ENCODE measurements around the gene ARSH. TPM values are rescaled to one million over a fixed set of nuclear protein-coding genes. Genes with fewer than 3 reads are reported as not detected.
"Not testable (repeated sequence)": the region's sequence is repeated elsewhere in the genome, so short reads cannot be mapped to it uniquely, and the experiment has no call there.

Gene ARSH
- total RNA-seq, 4 donors from 2014 or later: not detected

DNA sequence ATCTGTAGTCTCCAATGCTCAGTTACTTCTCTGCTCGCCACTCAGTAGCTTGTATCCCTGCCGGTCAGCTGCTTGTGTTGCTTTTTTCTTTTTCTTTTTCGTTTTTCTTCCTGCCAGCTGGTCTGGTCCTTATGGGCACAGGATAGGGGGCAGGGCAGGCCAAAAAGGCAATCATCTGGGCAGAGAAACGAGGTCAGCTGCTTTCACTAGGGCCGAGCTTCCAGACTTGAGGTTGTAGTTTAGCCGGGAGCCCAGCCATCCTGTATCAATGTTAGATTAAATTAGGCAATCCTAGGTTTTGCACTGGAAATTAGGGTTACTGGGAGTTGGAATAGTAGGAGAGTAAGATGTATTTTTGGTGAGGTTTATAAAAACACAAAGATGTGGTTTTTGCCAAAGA is 38.3 kb downstream of the ARSH start:
- no peak overlapping the region for H3K4me3 ChIP-seq
- no peaks in the 10 kb centered on the region for H3K36me3 ChIP-seq
- H3K4me1 ChIP-seq: no peaks in the 10 kb centered on the region
- H3K27ac ChIP-seq: no peak overlapping the region
- no peaks in the 10 kb centered on the region for H3K9me3 ChIP-seq
- DNase-seq: no peak
- intact Hi-C loops (cut with DNase I; ENCODE audit: low total_unique reads) (no loop called here), in situ Hi-C loops (cut with MboI; ENCODE audit: low pct_ligation_motif_present in 1 of 4, low pct_unique_long_range_greater_than_20kb in 1 of 4, low sequenced_read_pairs in 3 of 4) (loop anchor here in 1 of 4 donors (25.0 kb wide), 2 partner anchors 107 to 593 kb away; partner anchors contain the start of gene ARSD)
- H3K27me3 ChIP-seq: no peaks in the 10 kb centered on the region
- WGBS, 2 donors (ENCODE audit: low coverage in 1 of 2): 27 to 74% methylated on average over 3 to 6 of the region's 6 CpGs
- TF ChIP-seq, protein P1, sequence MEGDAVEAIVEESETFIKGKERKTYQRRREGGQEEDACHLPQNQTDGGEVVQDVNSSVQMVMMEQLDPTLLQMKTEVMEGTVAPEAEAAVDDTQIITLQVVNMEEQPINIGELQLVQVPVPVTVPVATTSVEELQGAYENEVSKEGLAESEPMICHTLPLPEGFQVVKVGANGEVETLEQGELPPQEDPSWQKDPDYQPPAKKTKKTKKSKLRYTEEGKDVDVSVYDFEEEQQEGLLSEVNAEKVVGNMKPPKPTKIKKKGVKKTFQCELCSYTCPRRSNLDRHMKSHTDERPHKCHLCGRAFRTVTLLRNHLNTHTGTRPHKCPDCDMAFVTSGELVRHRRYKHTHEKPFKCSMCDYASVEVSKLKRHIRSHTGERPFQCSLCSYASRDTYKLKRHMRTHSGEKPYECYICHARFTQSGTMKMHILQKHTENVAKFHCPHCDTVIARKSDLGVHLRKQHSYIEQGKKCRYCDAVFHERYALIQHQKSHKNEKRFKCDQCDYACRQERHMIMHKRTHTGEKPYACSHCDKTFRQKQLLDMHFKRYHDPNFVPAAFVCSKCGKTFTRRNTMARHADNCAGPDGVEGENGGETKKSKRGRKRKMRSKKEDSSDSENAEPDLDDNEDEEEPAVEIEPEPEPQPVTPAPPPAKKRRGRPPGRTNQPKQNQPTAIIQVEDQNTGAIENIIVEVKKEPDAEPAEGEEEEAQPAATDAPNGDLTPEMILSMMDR (IDR thresholded peaks at IDR 0.05): no peak
- TF ChIP-seq EP300 (IDR thresholded peaks at IDR 0.05; ENCODE audit: low read depth) (no peak), POLR2AphosphoS5 (IDR thresholded peaks at IDR 0.05) (no peak), POLR2A (IDR thresholded peaks at IDR 0.05) (no peak)

DNA sequence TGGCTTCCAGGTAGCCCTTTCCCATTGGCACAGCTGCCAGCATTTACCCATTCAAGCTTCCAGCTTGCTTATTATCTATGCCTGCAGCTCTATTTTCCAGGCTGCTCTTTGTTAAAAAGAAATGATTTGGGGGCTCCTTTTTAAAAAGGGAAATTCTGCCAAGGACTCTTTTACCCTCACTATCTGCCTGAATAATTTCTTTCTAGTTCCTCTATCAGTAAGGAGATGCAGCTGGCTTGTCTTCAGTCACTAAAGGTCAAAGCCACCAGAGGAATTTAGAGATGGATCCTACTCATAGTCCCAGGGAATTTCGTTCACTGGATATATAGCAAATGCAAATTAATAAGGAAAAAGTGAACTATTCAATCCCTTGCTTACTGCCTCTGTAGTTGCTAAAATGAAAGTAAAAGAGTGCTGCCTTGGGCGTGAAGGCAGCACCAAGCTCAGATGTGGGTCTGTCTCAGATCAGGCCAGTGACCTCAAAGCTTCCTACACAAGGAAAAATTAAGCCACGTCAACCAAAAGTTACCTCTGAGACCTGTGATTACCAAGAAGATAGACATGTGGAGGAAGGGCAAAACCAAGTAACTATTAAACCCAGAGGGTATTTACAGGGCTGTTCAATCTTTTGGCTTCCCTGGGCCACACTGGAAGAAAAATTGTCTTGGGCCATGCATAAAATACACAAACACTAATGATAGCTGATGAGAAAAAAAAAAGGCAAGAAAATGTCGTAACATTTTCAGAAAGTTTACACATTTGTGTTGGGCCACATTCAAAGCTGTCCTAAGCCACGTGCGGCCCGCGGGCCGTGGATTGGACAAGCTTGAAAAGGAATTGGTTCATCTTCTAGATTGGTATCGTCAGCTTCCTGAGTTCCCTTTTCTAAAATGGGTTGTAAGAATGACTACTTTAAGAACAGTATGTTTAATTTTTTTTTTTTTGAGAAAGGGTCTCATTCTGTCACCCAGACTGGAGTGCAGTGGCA is 40.2 kb downstream of the ARSH start:
- no peaks in the 10 kb centered on the region for H3K36me3 ChIP-seq
- intact Hi-C loops (cut with DNase I; ENCODE audit: low total_unique reads): no loop called here
- 28 to 66% methylated on average over 3 to 10 of the region's 10 CpGs for WGBS, 2 donors (ENCODE audit: low coverage in 1 of 2)
- H3K4me3 ChIP-seq: no peak overlapping the region
- no peaks in the 10 kb centered on the region for H3K27me3 ChIP-seq
- no peak for DNase-seq
- TF ChIP-seq POLR2A (IDR thresholded peaks at IDR 0.05) (no peak), EP300 (IDR thresholded peaks at IDR 0.05; ENCODE audit: low read depth) (no peak), POLR2AphosphoS5 (IDR thresholded peaks at IDR 0.05) (no peak)
- TF ChIP-seq, protein P1 (IDR thresholded peaks at IDR 0.05): no peak
- H3K4me1 ChIP-seq: no peaks in the 10 kb centered on the region
- H3K9me3 ChIP-seq: no peaks in the 10 kb centered on the region
- in situ Hi-C loops (cut with MboI; ENCODE audit: low pct_ligation_motif_present in 1 of 4, low pct_unique_long_range_greater_than_20kb in 1 of 4, low sequenced_read_pairs in 3 of 4): loop anchor here in 1 of 4 donors (25.0 kb wide), 2 partner anchors 109 to 591 kb away; partner anchors contain the start of gene ARSD
- H3K27ac ChIP-seq: no peak overlapping the region

DNA sequence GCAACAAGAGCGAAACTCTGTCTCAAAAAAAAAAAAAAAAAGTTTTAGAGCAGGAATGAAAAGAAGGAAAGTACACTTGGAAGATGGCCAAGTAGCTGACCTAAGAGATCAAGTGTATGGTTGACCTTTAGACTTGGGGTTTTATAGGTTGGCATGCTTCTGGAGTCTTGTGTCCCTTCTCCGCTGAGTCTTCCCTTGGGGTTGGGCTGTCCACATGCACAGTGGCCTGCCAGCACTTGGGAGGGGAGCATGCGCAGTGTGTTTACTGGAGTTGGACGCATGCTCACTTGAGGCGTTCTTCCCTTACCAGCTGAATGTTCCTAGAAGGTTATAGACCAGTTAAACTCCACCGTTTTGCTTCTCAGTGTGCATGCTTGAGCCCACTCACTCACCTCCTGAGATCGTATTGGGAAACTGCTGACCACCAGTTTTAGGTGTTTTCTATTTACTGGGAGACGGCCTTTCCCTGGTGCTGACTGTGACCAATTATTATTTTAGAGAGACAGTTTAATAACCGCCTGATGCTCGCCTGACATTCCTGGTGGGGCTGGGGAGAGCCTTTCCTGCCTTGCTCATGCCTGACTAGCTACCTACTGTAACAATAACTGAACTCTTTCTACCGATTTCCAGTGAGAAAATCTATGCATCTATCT is 44.3 kb downstream of the ARSH start:
- H3K4me1 ChIP-seq; H3K27ac ChIP-seq; H3K4me3 ChIP-seq; H3K36me3 ChIP-seq; intact Hi-C loops (cut with DNase I; ENCODE audit: low total_unique reads); in situ Hi-C loops (cut with MboI; ENCODE audit: low pct_ligation_motif_present in 1 of 4, low pct_unique_long_range_greater_than_20kb in 1 of 4, low sequenced_read_pairs in 3 of 4); H3K9me3 ChIP-seq; H3K27me3 ChIP-seq: not testable (repeated sequence)
- 61 to 80% methylated on average over 1 to 10 of the region's 11 CpGs for WGBS, 2 donors (ENCODE audit: low coverage in 1 of 2)
- peak; percentile 51 for DNase-seq

- Histone ChIP-seq H3K36me3 (no peaks in the 10 kb centered on the region), H3K4me1 (no peaks in the 10 kb centered on the region), H3K9me3 (no peaks in the 10 kb centered on the region), H3K27me3 (no peaks in the 10 kb centered on the region), H3K4me3 (no peak overlapping the region), H3K27ac (no peak overlapping the region)
- peak; percentile 14 for DNase-seq
- intact Hi-C loops (cut with DNase I; ENCODE audit: low total_unique reads) (no loop called here), in situ Hi-C loops (cut with MboI; ENCODE audit: low pct_ligation_motif_present in 1 of 4, low pct_unique_long_range_greater_than_20kb in 1 of 4, low sequenced_read_pairs in 3 of 4) (no loop called here)
- TF ChIP-seq EP300 (IDR thresholded peaks at IDR 0.05; ENCODE audit: low read depth): no peak
- no peak for TF ChIP-seq POLR2AphosphoS5 (IDR thresholded peaks at IDR 0.05)
- TF ChIP-seq POLR2A (IDR thresholded peaks at IDR 0.05): no peak
- TF ChIP-seq, protein P1 (IDR thresholded peaks at IDR 0.05): no peak
- WGBS, 2 donors (ENCODE audit: low coverage in 1 of 2): 33% methylated on average over 3 of the region's 3 CpGs; no CpG with 5 or more reads in 1 of the 2 donors
These were observed 46.5 kb downstream of the ARSH start for GRCh38 chrX:3052860-3053259.
